IPS DF 6.9 (cell line): ENCODE measurements around the gene AMIGO2.
"Not testable (repeated sequence)": the region's sequence is repeated elsewhere in the genome, so short reads cannot be mapped to it uniquely, and the experiment has no call there.

ENCODE experiments used
- DNase-seq: peaks from one replicate; pipeline ENCODE4 v3.0.0-alpha.2; 2013; ENCODE audit warnings: low read depth, low spot score
- H3K27ac ChIP-seq: one replicate; pipeline ENCODE4 v1.5.1; 2013; ENCODE audit warnings: low read length, control low read depth
- H3K27me3 ChIP-seq: 2 replicates; pipeline ENCODE4 v1.6.1; 2013; ENCODE audit warnings: mild to moderate bottlenecking, low read length; ENCODE audit not compliant: control insufficient read depth, insufficient read depth
- H3K36me3 ChIP-seq: 2 replicates; pipeline ENCODE4 v1.6.1; 2013; ENCODE audit warnings: low read length; ENCODE audit not compliant: control insufficient read depth, insufficient read depth
- H3K4me1 ChIP-seq: 2 replicates; pipeline ENCODE4 v1.6.1; 2013; ENCODE audit warnings: low read length; ENCODE audit not compliant: control insufficient read depth, insufficient read depth
- H3K4me3 ChIP-seq: 2 replicates; pipeline ENCODE4 v1.5.1; 2013; ENCODE audit warnings: mild to moderate bottlenecking, low read length
- H3K9me3 ChIP-seq: 2 replicates; pipeline ENCODE4 v1.6.1; 2013; ENCODE audit warnings: low read length, inconsistent platforms; ENCODE audit not compliant: control insufficient read depth, insufficient read depth
- WGBS: extraction: QIAGEN DNeasy Blood & Tissue Kit; methylation state at CpG from one replicate; pipeline ENCODE4 v1.1.7; 2013; ENCODE audit warnings: mixed read lengths, missing lambda C conversion rate; ENCODE audit not compliant: insufficient read length, insufficient coverage; 5-methylcytosine and 5-hydroxymethylcytosine counted together

The AMIGO2 gene

DNA sequence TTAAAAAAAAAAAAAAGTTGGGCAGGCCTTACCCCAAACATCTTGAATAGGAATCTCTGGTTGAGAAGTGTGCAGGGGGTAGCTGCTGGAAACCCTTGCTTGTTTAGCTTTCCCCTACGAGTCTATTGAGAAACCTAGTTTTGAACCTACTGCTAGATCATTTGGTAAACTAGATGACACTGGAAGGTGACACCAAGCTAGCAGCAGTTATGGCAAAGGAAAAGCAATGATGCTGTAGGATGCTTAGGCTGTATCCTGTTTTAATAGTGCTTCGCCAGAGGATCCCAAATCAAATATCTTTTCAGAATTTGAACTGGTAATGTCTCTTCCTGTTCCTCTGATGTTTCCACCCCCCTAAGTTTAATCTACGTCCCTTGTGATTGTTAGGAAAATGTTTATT lies 5.8 kb downstream of the AMIGO2 start:
- Histone ChIP-seq H3K36me3 (no peaks in the 10 kb centered on the region), H3K27me3 (peaks cover 7% of the 10 kb centered on the region), H3K27ac (no peak overlapping the region), H3K4me1 (peaks cover 2% of the 10 kb centered on the region), H3K9me3 (no peaks in the 10 kb centered on the region), H3K4me3 (no peak overlapping the region)
- no CpG with 5 or more reads among the region's 3 CpGs for WGBS
- no peak for DNase-seq

DNA sequence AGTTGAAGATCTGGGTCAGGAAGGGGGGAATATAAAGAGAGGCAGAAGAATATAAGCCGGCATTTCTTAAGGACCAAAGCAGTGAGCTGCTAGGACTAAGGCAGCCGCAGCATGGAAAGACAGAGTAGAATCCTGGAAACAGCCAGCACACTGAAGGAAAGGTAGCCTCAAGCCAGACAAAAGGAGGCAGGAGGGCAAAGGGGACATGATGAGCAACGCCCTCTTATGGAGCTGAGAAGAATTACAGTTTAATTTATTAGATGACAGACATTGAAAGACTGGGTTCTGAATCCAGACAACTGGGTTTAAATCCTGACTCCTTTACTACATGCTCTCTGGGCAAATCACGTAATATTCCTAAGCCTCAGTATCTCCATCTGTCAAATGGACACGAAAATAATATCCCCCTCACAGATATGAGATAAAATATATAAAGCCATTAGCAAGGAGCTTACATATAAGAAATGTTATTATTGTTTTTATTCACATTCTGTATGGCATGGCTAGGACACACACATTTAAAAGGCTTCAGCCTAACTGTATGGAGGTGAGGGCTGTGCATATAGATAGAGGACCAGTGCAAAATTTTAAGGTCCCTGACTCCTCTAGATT lies 8.4 kb downstream of the AMIGO2 start:
- H3K4me3 ChIP-seq, result no peak overlapping the region
- H3K9me3 ChIP-seq, result no peaks in the 10 kb centered on the region
- H3K36me3 ChIP-seq, result no peaks in the 10 kb centered on the region
- no peak for DNase-seq
- H3K4me1 ChIP-seq, result peaks cover 2% of the 10 kb centered on the region
- H3K27me3 ChIP-seq, result no peaks in the 10 kb centered on the region
- WGBS, result no CpG with 5 or more reads among the region's 5 CpGs
- no peak overlapping the region for H3K27ac ChIP-seq

DNA sequence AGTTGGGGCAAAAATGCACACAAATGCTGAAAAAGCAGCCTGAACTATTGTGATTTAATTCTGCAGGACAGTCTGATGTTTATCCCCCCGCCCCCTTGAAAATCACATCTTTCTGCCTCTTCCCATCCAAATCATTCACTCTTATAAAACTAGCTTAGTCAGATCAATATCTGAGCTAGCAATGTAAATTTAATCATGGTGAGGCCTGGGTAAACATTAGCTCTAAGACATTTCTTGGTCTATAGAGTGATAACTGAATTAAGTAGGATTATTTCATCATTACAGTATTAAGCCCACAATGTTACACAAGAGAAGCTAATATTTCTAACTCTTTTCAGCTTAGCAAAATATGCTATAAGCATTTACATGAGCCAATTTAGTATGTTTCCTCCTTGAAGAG lies 9.4 kb downstream of the AMIGO2 start:
- no peak overlapping the region for H3K27ac ChIP-seq
- WGBS, result no CpG with 5 or more reads among the region's 1 CpG

DNA sequence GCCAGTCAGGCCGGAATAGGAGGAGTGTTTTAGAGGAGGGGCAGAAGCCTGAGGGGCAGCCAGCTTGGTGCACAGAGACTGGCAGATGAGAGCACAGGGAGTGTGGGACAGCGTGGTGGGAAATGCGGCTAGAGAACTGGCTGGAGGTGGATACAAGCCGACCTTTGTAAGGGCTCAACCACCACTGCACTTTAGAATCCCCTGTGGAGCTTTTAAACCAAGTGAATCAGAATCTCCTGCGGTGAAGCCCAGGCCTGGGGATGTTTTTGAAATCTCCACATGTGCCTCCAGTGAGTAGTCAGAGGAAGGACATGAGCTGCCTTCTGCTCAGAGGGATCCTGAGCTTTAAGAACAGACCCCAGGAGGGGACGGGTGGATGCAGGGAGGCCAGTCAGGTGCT lies 11.2 kb downstream of the AMIGO2 start:
- H3K27ac ChIP-seq, result no peak overlapping the region
- H3K36me3 ChIP-seq, result no peaks in the 10 kb centered on the region
- DNase-seq, result no peak
- H3K4me1 ChIP-seq, result peaks cover 2% of the 10 kb centered on the region
- no CpG with 5 or more reads among the region's 6 CpGs for WGBS
- H3K4me3 ChIP-seq, result no peak overlapping the region
- H3K9me3 ChIP-seq, result no peaks in the 10 kb centered on the region
- no peaks in the 10 kb centered on the region for H3K27me3 ChIP-seq

More for the DNA sequence above, 9.4 kb downstream of the AMIGO2 start:
- no peak for DNase-seq
- no peaks in the 10 kb centered on the region for H3K27me3 ChIP-seq
- peaks cover 2% of the 10 kb centered on the region for H3K4me1 ChIP-seq
- H3K36me3 ChIP-seq, result no peaks in the 10 kb centered on the region
- H3K4me3 ChIP-seq, result no peak overlapping the region
- no peaks in the 10 kb centered on the region for H3K9me3 ChIP-seq

DNA sequence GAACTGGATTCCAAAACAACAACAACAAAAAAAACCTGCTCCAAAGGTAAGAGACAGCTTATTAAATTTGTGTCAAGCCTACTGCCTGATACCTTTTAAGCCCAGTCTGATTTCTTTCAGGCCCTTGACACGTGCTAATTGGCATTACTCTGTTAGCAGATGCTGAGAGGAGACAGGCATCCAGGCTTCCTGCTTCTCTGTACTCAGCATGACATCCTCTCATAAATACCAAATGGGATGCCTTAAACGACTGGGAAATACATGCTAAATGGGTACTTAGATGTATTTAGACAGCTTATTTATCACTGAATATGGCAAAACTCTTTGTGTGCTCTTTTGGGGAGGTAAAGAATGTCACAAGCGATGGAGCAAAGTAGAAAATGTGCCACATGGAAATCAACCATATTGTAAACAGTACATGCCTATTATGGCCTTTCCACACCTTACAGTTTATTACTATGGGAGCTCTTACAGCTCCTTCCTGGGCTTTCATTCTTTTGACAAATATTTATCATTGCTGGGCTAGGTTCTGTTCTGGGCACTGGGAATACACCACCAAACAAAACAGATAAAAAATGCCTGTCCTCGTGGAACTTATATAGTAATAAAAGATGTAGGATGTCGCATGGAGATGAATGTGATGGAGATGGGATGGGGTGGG lies 11.9 kb downstream of the AMIGO2 start:
- Histone ChIP-seq H3K27me3 (no peaks in the 10 kb centered on the region), H3K36me3 (no peaks in the 10 kb centered on the region), H3K27ac (no peak overlapping the region), H3K4me3 (no peak overlapping the region), H3K9me3 (no peaks in the 10 kb centered on the region), H3K4me1 (peaks cover 2% of the 10 kb centered on the region)
- no CpG with 5 or more reads among the region's 5 CpGs for WGBS
- no peak for DNase-seq

DNA sequence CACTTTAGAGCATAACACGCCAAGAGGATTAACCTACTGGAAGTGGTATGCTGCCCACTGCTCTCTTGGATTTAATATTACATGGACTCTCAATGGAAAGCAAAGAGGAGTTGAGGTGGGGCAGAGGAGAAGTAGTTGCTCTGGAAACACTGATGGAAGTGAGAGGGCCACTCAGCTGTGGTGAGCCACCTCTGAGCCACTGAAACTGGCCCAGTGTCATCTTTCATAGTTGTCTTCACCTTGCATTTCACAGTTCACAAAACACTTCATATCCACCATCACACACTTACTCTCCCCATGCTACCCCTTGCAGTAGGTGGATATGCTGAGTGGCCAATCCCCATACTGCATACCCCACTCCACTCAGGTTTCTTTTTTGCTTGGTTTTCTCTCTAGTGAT lies 12.6 kb downstream of the AMIGO2 start:
- no peaks in the 10 kb centered on the region for H3K27me3 ChIP-seq
- no peaks in the 10 kb centered on the region for H3K36me3 ChIP-seq
- peaks cover 2% of the 10 kb centered on the region for H3K4me1 ChIP-seq
- no peak for DNase-seq
- WGBS, result no CpG with 5 or more reads among the region's 1 CpG
- no peak overlapping the region for H3K27ac ChIP-seq
- no peak overlapping the region for H3K4me3 ChIP-seq
- H3K9me3 ChIP-seq, result no peaks in the 10 kb centered on the region

DNA sequence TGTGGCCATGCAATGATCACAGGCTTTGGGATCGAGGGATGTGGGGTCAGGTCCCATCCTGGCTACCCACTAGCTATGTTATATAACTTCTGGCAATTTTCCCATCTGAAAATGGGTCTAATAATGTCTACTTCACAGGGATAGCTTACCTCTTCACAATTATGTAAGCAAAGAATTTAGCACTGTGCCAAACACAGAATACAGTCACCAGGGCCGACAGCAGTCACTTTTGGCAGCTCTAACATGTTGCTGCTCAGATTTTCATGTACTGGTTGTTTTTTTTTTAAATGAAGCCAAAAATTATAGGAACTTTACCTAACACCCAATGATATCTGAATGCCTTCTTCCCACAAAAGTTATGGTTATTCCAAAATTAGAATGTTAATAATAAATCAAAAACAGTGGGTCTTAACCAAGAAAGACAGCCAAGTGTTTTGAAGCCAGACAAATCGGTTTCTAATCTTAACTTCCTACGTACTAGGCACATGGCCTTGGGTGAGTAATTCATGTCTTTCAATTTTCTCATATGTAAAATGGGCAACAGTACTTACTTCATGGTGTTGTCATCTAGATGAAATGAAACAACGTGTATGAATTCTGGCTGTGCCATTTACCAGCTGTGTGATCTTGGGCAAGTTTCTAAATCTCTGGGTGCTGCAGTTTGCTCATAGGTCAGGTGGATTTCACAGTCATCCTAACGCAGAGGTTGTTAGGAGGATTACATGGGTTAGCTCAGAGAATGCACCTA lies 13.3 kb downstream of the AMIGO2 start:
- Histone ChIP-seq H3K27me3 (no peaks in the 10 kb centered on the region), H3K4me3 (no peak overlapping the region), H3K36me3 (no peaks in the 10 kb centered on the region), H3K27ac (no peak overlapping the region), H3K4me1 (peaks cover 2% of the 10 kb centered on the region), H3K9me3 (no peaks in the 10 kb centered on the region)
- DNase-seq, result no peak
- WGBS, result no CpG with 5 or more reads among the region's 6 CpGs

DNA sequence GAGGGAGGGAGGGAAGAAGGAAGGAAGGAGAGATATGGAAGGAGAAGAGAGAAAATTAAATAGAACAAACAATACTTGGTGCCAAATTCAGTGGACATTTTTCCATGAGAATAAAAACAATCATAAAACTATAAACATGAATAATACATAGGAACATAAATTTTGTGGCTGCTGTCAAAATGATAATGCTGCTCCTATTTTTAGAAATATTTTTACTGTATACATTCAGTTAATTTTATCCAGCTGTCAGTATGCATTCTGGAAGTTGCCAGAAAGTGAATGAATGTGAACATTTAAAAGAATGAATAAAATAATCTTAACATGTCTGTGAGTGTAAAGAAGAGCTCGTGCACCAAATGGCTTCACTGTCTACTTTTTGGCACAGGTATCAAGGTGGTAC lies 14.2 kb downstream of the AMIGO2 start:
- Histone ChIP-seq H3K27me3 (no peaks in the 10 kb centered on the region), H3K36me3 (no peaks in the 10 kb centered on the region), H3K27ac (no peak overlapping the region), H3K9me3 (no peaks in the 10 kb centered on the region), H3K4me3 (no peak overlapping the region), H3K4me1 (peaks cover 2% of the 10 kb centered on the region)
- no CpG with 5 or more reads among the region's 1 CpG for WGBS
- DNase-seq, result no peak

DNA sequence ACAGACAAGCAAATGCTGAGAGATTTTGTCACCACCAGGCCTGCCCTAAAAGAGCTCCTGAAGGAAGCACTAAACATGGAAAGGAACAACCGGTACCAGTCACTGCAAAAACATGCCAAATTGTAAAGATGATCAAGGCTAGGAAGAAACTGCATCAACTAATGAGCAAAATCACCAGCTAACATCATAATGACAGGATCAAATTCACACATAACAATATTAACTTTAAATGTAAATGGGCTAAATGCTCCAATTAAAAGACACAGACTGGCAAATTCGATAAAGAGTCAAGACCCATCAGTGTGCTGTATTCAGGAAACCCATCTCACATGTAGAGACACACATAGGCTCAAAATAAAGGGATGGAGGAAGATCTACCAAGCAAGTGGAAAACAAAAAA lies 21.1 kb downstream of the AMIGO2 start:
- not testable (repeated sequence) for H3K4me1 ChIP-seq, H3K27me3 ChIP-seq, H3K36me3 ChIP-seq, H3K9me3 ChIP-seq, DNase-seq, H3K27ac ChIP-seq, H3K4me3 ChIP-seq
- WGBS, result no CpG with 5 or more reads among the region's 2 CpGs

DNA sequence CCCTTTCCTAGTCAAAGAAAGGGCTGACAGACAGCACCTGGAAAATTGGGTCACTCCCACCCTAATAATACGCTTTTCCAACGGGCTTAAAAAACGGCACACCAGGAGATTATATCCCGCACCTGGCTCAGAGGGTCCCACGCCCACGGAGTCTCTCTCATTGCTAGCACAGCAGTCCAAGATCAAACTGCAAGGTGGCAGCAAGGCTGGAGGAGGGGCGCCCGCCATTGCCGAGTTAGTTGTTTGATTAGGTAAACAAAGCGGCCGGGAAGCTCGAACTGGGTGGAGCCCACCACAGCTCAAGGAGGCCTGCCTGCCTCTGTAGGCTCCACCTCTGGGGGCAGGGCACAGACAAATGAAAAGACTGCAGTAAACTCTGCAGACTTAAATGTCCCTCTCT lies 22.8 kb downstream of the AMIGO2 start:
- not testable (repeated sequence) for H3K4me3 ChIP-seq, H3K27me3 ChIP-seq, H3K4me1 ChIP-seq, H3K36me3 ChIP-seq, DNase-seq, H3K9me3 ChIP-seq, H3K27ac ChIP-seq
- WGBS, result no CpG with 5 or more reads among the region's 12 CpGs
